Mucosa of rectum (tissue), 2 donors: ENCODE data around the gene SCUBE2.
"Not testable (repeated sequence)": the region's sequence is repeated elsewhere in the genome, so short reads cannot be mapped to it uniquely, and the experiment has no call there.

Source experiments
- H3K27ac ChIP-seq, 2 donors: one replicate each; pipeline ENCODE4 v1.7.0; 2013; ENCODE audit warnings: inconsistent platforms in 2 of 2, low read depth in 2 of 2, low read length in 2 of 2
- H3K27me3 ChIP-seq, 2 donors: one replicate each; pipeline ENCODE4 v1.7.0; 2013; ENCODE audit warnings: low read length in 2 of 2; ENCODE audit not compliant: control insufficient read depth in 2 of 2, insufficient read depth in 2 of 2
- H3K36me3 ChIP-seq, 2 donors: one replicate each; pipeline ENCODE4 v1.7.0; 2013; ENCODE audit warnings: low read length in 2 of 2; ENCODE audit not compliant: control insufficient read depth in 2 of 2, insufficient read depth in 2 of 2
- H3K4me1 ChIP-seq, 2 donors: one replicate each; pipeline ENCODE4 v1.7.0; 2013; ENCODE audit warnings: low read length in 2 of 2, mild to moderate bottlenecking in 1 of 2; ENCODE audit not compliant: control insufficient read depth in 2 of 2, insufficient read depth in 2 of 2
- H3K4me3 ChIP-seq, 2 donors: one replicate each; pipeline ENCODE4 v1.7.0; 2013; ENCODE audit warnings: low read length in 2 of 2
- H3K9ac ChIP-seq, 2 donors: one replicate each; pipeline ENCODE4 v1.7.0; 2013; ENCODE audit warnings: low read length in 2 of 2, low read depth in 1 of 2, mild to moderate bottlenecking in 1 of 2
- H3K9me3 ChIP-seq, 2 donors: one replicate each; pipeline ENCODE4 v1.7.0; 2013; ENCODE audit warnings: low read length in 2 of 2; ENCODE audit not compliant: control insufficient read depth in 2 of 2
- donor health status: healthy.
- donor health status: Normal muscosa, but diverticular disease.

The SCUBE2 gene

DNA sequence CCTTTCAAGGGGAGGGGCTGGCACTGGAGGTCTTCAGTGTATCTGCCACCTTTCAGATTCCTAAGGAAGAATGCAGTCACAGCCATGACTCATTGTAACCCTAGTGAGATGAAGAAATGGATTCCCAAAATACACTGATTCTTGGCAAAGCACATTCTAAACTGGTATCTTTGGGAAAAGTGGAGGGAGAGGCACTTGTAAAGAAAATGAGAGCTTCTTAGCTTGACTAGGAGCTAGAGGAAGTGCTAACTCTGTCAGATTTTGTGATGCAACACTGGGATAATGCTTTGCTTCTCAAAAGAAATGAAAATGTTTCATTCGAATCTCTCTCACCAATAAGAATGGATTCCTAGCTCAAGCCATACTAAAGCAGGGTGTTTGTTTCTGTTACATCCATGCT is 101.9 kb downstream of the SCUBE2 start:
- no peaks in the 10 kb centered on the region for H3K9me3 ChIP-seq
- no peak overlapping the region for H3K27ac ChIP-seq
- H3K4me3 ChIP-seq: no peak overlapping the region
- H3K9ac ChIP-seq: no peak overlapping the region
- H3K4me1 ChIP-seq: no peaks in the 10 kb centered on the region
- H3K36me3 ChIP-seq: no peaks in the 10 kb centered on the region
- no peaks in the 10 kb centered on the region for H3K27me3 ChIP-seq

DNA sequence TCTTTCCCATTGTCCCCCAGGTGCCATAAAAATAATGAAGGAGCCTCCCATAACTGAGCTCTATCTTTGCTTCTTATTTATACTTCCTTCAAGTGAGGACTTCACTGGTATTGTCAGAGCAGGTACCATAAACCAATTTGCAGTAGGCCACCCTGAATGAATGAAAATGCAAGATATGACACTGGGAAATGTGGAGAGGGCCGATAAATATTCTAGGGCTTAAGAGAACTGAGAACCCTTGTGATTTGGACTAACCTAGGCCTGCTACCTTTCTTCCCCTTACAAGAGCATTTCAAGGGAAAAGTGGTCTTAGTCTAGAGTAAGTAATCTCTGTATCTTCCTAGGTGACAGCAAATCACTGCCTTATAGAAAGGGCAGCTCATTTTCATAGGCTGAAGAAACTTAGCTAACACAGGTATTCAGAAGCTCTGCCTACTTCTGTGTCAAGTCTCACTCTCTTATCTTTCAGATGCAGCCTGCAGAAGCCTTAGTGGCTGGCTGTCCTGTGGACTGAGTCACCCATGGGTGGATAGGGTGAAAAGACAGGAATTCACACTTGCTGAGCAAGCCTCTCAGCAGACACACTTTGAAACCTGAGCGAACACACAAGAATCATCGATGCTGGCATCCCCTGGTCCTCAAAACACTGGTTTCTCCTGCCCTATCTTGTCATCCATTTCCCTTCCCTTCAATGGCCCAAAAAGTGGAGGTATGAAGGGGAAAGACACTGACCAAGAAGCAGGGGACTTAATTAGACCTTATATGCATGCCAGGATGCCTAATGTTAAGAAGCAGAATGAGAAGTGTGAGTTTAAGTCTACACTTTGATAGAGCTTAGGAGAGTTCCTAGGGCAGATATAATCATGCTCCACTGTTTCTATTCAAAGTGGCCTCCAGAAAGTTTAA is 102.8 kb downstream of the SCUBE2 start:
- H3K4me3 ChIP-seq: no peak overlapping the region
- H3K9me3 ChIP-seq: no peaks in the 10 kb centered on the region
- no peak overlapping the region for H3K27ac ChIP-seq
- no peaks in the 10 kb centered on the region for H3K4me1 ChIP-seq
- H3K27me3 ChIP-seq: no peaks in the 10 kb centered on the region
- H3K36me3 ChIP-seq: no peaks in the 10 kb centered on the region
- no peak overlapping the region for H3K9ac ChIP-seq

DNA sequence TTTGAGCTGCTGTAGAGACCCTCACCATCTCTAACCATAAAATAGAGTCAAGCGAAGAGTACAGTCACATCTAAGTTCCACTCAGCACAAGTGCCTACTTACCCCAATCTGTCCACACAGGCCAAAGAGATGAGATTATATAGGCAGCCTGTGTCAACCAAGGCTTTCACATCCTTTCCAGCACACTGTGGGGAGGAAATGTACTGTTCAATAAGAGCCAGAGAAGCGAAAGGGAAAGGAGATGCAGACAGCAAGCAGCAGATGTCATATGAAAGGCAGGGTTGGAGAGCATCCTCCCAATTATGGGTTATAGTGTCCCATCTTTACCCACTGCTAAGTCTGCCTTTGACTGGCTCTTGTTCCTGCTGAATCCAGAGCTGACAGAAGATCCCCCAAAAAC is 104.0 kb downstream of the SCUBE2 start:
- Histone ChIP-seq H3K9me3 (no peaks in the 10 kb centered on the region), H3K27me3 (no peaks in the 10 kb centered on the region), H3K4me3 (no peak overlapping the region), H3K4me1 (no peaks in the 10 kb centered on the region), H3K9ac (no peak overlapping the region), H3K27ac (no peak overlapping the region), H3K36me3 (no peaks in the 10 kb centered on the region)

DNA sequence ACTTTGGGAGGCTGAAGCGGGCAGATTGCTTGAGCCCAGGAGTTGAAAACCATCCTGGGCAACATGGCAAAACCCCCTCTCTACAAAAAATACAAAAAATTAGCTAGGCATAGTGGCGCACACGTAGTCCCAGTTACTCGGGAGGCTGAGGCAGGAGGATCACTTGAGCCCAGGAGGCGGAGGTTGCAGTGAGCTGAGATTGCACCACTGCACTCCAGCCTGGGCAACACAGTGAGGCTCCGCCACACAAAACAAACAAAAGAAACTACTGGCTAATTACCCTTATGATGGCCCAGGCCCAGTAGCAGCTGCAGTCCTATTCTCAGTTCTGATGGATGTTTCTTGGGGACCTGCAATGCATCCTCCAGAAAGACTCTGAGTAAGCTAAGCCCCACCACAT is 104.6 kb downstream of the SCUBE2 start:
- not testable (repeated sequence) for H3K27ac ChIP-seq, H3K9me3 ChIP-seq, H3K4me1 ChIP-seq, H3K36me3 ChIP-seq, H3K4me3 ChIP-seq, H3K9ac ChIP-seq, H3K27me3 ChIP-seq

DNA sequence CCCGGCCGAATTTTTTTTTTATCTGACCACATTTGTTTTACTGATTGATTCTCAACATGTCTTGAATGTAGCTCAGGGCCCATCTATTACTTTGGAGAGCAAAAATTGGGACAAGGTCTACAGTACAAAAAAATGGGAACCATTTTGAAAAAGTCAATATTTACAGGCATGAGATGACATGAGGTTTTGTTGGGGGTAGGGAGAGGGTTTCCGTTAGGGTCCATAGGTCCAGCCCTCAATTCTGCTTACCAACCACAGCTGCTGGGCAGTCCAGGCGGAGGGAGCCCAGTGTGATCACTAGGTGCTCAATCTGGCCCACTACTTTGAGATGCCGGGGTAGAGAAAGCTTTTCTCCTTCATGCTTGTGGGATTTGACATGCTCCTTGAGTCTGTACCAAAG is 105.9 kb downstream of the SCUBE2 start:
- H3K27ac ChIP-seq: no peak overlapping the region
- H3K4me1 ChIP-seq: no peaks in the 10 kb centered on the region
- H3K9ac ChIP-seq: no peak overlapping the region
- H3K9me3 ChIP-seq: no peaks in the 10 kb centered on the region
- H3K27me3 ChIP-seq: no peaks in the 10 kb centered on the region
- H3K4me3 ChIP-seq: no peak overlapping the region
- H3K36me3 ChIP-seq: no peaks in the 10 kb centered on the region

DNA sequence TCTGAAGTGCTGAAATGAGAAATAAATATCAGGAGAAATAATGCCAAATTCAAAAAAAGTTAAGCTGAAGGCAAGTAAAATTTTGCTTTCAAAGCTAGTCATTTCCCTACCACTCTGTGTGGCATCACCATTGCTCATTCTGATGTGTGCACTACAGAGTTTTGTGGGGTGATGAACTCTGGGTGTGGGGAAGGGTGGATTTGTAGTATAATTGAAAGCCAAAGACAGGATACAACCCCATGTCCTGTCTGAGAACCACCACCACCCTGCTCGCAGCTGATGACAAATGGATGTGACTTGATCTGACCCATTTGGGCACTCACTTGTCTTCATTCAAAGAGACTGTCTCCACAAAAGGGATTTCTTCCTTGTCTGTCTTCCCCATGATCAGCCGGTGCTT is 107.8 kb downstream of the SCUBE2 start:
- Histone ChIP-seq H3K9me3 (no peaks in the 10 kb centered on the region), H3K9ac (no peak overlapping the region), H3K36me3 (no peaks in the 10 kb centered on the region), H3K4me1 (no peaks in the 10 kb centered on the region), H3K27ac (no peak overlapping the region), H3K27me3 (no peaks in the 10 kb centered on the region), H3K4me3 (no peak overlapping the region)

DNA sequence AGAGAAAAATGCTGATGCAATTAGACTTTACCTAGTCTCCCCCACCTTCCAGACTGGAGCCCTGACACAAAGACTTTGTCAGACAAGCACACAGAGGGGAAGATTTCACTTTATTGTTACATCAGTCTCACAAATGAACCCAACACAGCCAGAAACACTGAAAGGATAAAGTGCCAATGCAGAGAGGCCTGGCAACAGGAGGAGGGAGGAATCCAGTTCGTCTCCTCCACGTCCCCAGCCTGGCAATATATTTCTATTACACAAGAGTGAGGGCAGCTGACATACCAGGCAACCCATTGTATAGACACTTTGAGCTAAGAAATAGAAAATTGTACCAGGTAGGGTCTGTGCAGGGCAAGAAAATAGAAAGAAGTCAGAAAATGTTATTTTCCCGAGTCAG is 110.9 kb downstream of the SCUBE2 start:
- Histone ChIP-seq H3K36me3 (no peaks in the 10 kb centered on the region), H3K9ac (no peak overlapping the region), H3K9me3 (no peaks in the 10 kb centered on the region)

DNA sequence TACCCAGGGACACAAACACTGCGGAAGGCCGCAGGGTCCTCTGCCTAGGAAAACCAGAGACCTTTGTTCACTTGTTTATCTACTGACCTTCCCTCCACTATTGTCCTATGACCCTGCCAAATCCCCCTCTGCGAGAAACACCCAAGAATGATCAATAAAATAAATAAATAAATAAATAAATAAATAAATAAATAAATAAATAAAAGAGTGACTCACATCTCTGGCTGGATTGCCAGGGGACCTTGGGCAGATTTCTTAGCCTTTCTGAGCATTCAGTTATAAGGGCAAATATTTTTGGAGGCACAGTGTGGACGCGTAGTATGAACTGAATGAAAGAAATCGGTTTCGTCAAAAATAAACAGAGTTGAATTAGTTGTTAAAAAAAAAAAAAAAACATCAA is 112.0 kb downstream of the SCUBE2 start:
- not testable (repeated sequence) for H3K27me3 ChIP-seq, H3K4me3 ChIP-seq, H3K4me1 ChIP-seq, H3K9ac ChIP-seq, H3K36me3 ChIP-seq, H3K27ac ChIP-seq, H3K9me3 ChIP-seq

More for the DNA sequence above, 110.9 kb downstream of the SCUBE2 start:
- Histone ChIP-seq H3K4me1 (no peaks in the 10 kb centered on the region), H3K27ac (no peak overlapping the region), H3K4me3 (no peak overlapping the region), H3K27me3 (no peaks in the 10 kb centered on the region)

DNA sequence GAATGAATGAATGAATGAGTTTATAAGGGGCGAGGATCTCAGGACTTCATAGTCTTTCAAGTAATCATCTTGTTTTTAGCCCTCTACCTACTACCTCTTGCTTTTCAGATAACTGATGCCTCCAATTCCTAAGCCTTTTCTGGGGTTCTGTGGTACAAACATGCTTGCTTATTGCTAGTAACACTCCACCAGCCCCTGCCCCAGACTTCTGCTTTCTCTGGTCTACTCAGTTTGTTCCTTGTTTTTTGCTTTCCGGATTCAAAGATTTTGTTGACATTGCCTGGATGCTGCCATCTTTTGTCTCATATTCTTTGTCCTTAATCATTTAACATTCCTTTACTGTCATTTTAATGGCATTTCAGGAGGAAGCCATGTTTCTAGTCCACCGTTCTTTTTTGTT is 118.3 kb downstream of the SCUBE2 start:
- Histone ChIP-seq H3K27me3 (no peaks in the 10 kb centered on the region), H3K9me3 (no peaks in the 10 kb centered on the region), H3K36me3 (no peaks in the 10 kb centered on the region), H3K9ac (no peak overlapping the region), H3K4me3 (no peak overlapping the region), H3K27ac (no peak overlapping the region), H3K4me1 (no peaks in the 10 kb centered on the region)

DNA sequence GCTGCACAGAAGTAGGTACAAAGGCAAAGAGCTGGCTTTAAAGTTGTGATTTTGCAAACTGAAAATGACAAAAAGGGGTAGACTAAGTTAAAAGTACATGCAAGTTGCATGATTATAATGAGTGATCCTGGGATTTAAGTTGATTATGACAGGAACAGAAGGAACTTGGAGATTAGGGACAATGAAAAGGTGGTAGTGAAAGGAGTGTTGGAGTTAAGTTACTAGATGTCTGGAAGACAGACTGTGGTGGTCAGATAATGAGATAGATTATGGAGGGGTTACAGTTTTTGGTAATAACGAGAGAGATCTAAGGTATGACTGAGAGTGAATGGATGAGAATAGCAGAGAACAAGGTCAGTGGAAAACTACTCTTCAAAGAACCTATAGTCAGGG is 119.5 kb downstream of the SCUBE2 start:
- Histone ChIP-seq H3K36me3 (no peaks in the 10 kb centered on the region), H3K9me3 (no peaks in the 10 kb centered on the region), H3K4me3 (no peak overlapping the region), H3K9ac (no peak overlapping the region), H3K4me1 (no peaks in the 10 kb centered on the region), H3K27me3 (no peaks in the 10 kb centered on the region), H3K27ac (no peak overlapping the region)
